ENCODE measurements around the gene PEDS1.

DNA sequence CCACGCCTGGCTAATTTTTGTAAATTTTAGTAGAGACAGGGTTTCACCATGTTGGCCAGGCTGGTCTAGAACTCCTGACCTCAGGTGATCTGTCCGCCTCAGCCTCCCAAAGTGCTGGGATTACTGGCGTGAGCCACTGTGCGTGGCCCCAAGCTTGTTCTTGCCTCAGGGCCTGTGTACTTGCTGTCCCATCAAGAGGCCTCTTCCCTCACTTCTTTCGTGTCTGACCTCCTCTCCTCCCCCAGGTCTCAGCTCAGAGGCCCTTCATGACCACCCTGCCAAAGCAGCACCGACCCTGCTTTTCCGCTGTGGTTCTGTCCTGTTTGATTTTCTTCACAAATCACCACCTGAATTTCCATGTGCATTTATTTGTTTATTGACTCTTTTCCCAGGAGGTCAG is 30.1 kb downstream of the PEDS1 start:
- TF ChIP-seq POLR2A (IDR thresholded peaks at IDR 0.05), result no peak
- TF ChIP-seq POLR2AphosphoS5 (IDR thresholded peaks at IDR 0.05), result no peak

Data from upper lobe of left lung (tissue), 4 donors.